Central memory CD8-positive, alpha-beta T cell (primary cell): Measurements from ENCODE around the gene CELSR1.

Source experiments
- ATAC-seq: fragments of 150-1000 bp; cut with Tn5 transposase; replicated peaks from 2 replicates; pipeline ENCODE4 v1.10.0; 2022; ENCODE audit warnings: mild to moderate bottlenecking, moderate FRiP score, moderate number of reproducible peaks; ENCODE audit not compliant: poor library complexity, severe bottlenecking; ENCODE audit errors: extremely low read depth
- DNase-seq, 2 donors: peaks; one replicate each; pipeline ENCODE4 v3.0.0; 2021; ENCODE audit warnings: low spot score in 2 of 2
- H3K27ac Mint-ChIP-seq: one replicate; pipeline ENCODE4 v1.8.0; 2022; ENCODE audit warnings: low read depth, mild to moderate bottlenecking, moderate library complexity, mixed read lengths
- H3K27me3 Mint-ChIP-seq: one replicate; pipeline ENCODE4 v1.8.0; 2022; ENCODE audit warnings: mixed read lengths
- H3K36me3 Mint-ChIP-seq: one replicate; pipeline ENCODE4 v1.8.0; 2022; ENCODE audit warnings: mild to moderate bottlenecking, moderate library complexity, mixed read lengths; ENCODE audit not compliant: insufficient read depth
- H3K4me1 Mint-ChIP-seq: one replicate; pipeline ENCODE4 v1.8.0; 2022; ENCODE audit warnings: mixed read lengths
- H3K4me3 Mint-ChIP-seq: one replicate; pipeline ENCODE4 v1.8.0; 2022; ENCODE audit warnings: mild to moderate bottlenecking, moderate library complexity, mixed read lengths
- H3K9me3 Mint-ChIP-seq: one replicate; pipeline ENCODE4 v1.8.0; 2022; ENCODE audit warnings: mixed read lengths

Gene CELSR1

GRCh38 chr22:46378426-46379065, 158.9 kb downstream of the CELSR1 start:
- H3K27ac Mint-ChIP-seq = no peak overlapping the region
- H3K27me3 Mint-ChIP-seq = no peaks in the 10 kb centered on the region
- ATAC-seq (no peak), DNase-seq (no peak)
- peaks cover 16% of the 10 kb centered on the region for H3K4me1 Mint-ChIP-seq
- H3K36me3 Mint-ChIP-seq = peaks cover 4% of the 10 kb centered on the region
- H3K9me3 Mint-ChIP-seq = peaks cover 5% of the 10 kb centered on the region
- H3K4me3 Mint-ChIP-seq = no peak overlapping the region

- DNase-seq (no peak), ATAC-seq (no peak)
- Mint-ChIP-seq H3K4me1 (peaks cover 20% of the 10 kb centered on the region), H3K9me3 (peaks cover 5% of the 10 kb centered on the region), H3K27ac (no peak overlapping the region), H3K27me3 (no peaks in the 10 kb centered on the region), H3K4me3 (no peak overlapping the region), H3K36me3 (peaks cover 4% of the 10 kb centered on the region)
Observed at GRCh38 chr22:46377525-46378425, 159.6 kb downstream of the CELSR1 start.

GRCh38 chr22:46376908-46377524, 160.4 kb downstream of the CELSR1 start:
- peaks cover 4% of the 10 kb centered on the region for H3K36me3 Mint-ChIP-seq
- no peaks in the 10 kb centered on the region for H3K27me3 Mint-ChIP-seq
- no peak overlapping the region for H3K27ac Mint-ChIP-seq
- ATAC-seq (no peak), DNase-seq (no peak)
- H3K4me3 Mint-ChIP-seq = no peak overlapping the region
- peaks cover 5% of the 10 kb centered on the region for H3K9me3 Mint-ChIP-seq
- H3K4me1 Mint-ChIP-seq = peaks cover 28% of the 10 kb centered on the region

DNA sequence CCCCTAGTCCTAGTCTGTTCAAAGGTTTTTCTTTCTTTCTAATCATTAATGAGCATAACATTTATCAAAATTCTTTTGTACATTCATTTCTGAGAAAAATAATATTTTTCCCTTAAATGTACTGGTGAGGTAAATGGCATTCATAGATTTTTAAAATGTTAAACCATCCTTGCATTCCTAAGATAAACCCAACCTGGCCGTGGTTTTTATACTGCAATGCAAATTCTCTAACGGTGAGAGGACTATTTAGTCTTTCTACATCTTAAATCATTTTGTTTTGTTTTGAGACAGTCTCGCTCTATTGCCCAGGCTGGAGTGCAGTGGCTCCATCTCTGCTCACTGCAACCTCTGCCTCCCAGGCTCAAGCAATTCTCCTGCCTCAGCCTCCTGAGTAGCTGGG, 161.3 kb downstream of the CELSR1 start:
- Mint-ChIP-seq H3K36me3 (peaks cover 5% of the 10 kb centered on the region), H3K4me3 (peak overlapping the region; percentile 15), H3K4me1 (peaks cover 37% of the 10 kb centered on the region), H3K9me3 (peaks cover 5% of the 10 kb centered on the region), H3K27ac (no peak overlapping the region), H3K27me3 (no peaks in the 10 kb centered on the region)
- no peak for DNase-seq
- no peak for ATAC-seq

- peaks cover 5% of the 10 kb centered on the region for H3K9me3 Mint-ChIP-seq
- no peaks in the 10 kb centered on the region for H3K27me3 Mint-ChIP-seq
- no peak for ATAC-seq
- H3K4me3 Mint-ChIP-seq = peak overlapping the region; percentile 65
- peaks cover 5% of the 10 kb centered on the region for H3K36me3 Mint-ChIP-seq
- DNase-seq = no peak
- H3K4me1 Mint-ChIP-seq = peaks cover 49% of the 10 kb centered on the region
- peak overlapping the region; percentile 77 for H3K27ac Mint-ChIP-seq
Observed at GRCh38 chr22:46374663-46375474, 162.6 kb downstream of the CELSR1 start.

DNA sequence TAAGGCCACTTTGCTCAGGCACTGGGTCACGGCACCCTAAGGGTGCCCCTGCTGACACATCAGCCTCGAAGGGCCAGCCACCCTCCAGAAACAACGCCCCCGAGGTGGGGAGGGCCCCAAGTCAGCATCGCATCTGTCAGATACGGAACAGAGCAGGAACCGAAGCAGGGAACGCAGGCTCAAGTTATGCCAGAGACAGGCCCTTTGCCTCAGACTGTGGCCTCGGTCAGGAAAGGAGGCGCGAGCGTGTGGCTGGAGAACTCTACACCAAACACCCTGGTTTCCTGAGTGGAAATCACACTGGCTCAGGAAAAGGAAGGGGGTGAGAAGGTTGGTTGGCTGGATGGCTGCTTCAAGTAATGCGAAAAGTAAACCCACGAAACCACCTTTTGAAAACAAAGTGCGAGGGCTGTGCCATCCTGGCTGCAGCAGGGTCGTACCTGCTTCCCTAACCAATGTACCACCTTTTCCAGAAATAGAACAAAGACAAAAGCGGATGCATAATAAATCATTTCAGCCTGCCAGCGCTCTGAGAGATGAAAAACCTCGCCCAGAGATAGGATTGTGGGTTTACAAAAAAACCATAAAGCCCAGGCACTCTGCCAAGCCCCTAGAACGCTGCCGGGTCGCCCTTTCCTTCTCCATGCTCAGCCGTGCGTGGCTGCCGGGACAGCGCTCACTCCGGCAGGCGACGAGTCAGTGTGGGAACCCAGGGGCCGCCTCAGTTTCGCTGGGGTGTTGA, 163.3 kb downstream of the CELSR1 start:
- H3K4me3 Mint-ChIP-seq = peak overlapping the region; percentile 65
- peak overlapping the region; percentile 71 for H3K27ac Mint-ChIP-seq
- no peaks in the 10 kb centered on the region for H3K27me3 Mint-ChIP-seq
- peak in 1 of 2 donors; percentile 48 for DNase-seq
- H3K36me3 Mint-ChIP-seq = peaks cover 5% of the 10 kb centered on the region
- H3K4me1 Mint-ChIP-seq = peaks cover 53% of the 10 kb centered on the region
- peak; percentile 24 for ATAC-seq
- peaks cover 5% of the 10 kb centered on the region for H3K9me3 Mint-ChIP-seq

GRCh38 chr22:46373159-46373558, 164.3 kb downstream of the CELSR1 start:
- ATAC-seq (peak; percentile 21), DNase-seq (peak in 1 of 2 donors; percentile 17)
- H3K27me3 Mint-ChIP-seq = no peaks in the 10 kb centered on the region
- peak overlapping the region; percentile 91 for H3K27ac Mint-ChIP-seq
- H3K4me3 Mint-ChIP-seq = peak overlapping the region; percentile 36
- H3K36me3 Mint-ChIP-seq = peaks cover 5% of the 10 kb centered on the region
- H3K9me3 Mint-ChIP-seq = peaks cover 5% of the 10 kb centered on the region
- H3K4me1 Mint-ChIP-seq = peaks cover 58% of the 10 kb centered on the region

DNA sequence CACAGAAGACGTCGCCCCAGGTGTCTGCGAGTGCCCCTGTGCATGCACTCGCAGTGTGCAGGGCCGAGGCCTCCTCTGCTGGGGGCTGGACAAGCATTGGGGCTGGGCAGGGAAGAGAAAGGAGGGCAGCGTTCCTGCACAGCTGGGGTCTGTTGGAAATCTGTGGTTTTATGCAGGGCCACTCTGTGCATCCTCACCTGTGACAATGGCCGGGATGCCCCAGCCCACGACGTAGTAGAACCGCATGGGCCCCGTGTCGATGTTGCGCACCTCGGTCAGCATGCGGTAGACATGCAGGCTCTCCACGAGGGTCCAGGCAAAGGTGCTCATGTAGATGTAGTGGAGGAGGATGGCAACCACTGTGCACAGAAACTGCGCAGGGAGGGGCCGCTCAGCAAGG, 164.7 kb downstream of the CELSR1 start:
- Mint-ChIP-seq H3K36me3 (peaks cover 5% of the 10 kb centered on the region), H3K27me3 (no peaks in the 10 kb centered on the region), H3K4me3 (peak overlapping the region; percentile 36), H3K27ac (peak overlapping the region; percentile 91), H3K4me1 (peaks cover 61% of the 10 kb centered on the region), H3K9me3 (peaks cover 5% of the 10 kb centered on the region)
- DNase-seq = no peak
- ATAC-seq = no peak

DNA sequence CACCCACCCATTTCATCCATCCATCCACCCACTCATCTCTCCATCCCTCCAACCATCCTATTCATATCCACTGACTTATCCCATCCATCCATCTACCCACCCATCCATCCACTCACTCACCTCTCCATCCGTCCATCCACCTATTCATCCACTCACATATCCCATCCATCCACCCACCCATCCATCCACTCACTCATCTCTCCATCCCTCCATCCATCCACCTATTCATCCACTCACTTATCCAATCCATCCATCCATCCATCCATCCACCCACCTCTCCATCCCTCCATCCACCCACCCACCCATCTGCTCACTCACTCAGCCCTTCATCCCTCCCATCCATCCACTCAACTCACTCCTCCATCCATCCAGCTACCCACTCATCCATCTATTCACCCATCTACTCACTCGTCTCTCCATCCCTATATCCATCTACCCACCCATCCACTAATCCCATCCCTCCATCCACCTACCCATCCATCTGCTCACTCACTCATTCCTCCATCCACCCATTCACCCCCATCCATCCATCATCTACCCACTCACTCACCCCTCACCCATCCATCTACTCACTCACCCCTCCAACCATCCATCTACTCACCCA, 165.7 kb downstream of the CELSR1 start:
- DNase-seq (no peak), ATAC-seq (no peak)
- peaks cover 5% of the 10 kb centered on the region for H3K36me3 Mint-ChIP-seq
- H3K27me3 Mint-ChIP-seq = no peaks in the 10 kb centered on the region
- H3K27ac Mint-ChIP-seq = peak overlapping the region; percentile 91
- peaks cover 5% of the 10 kb centered on the region for H3K9me3 Mint-ChIP-seq
- H3K4me3 Mint-ChIP-seq = peak overlapping the region; percentile 73
- peaks cover 63% of the 10 kb centered on the region for H3K4me1 Mint-ChIP-seq

- H3K4me3 Mint-ChIP-seq = peak overlapping the region; percentile 73
- H3K36me3 Mint-ChIP-seq = peaks cover 5% of the 10 kb centered on the region
- ATAC-seq (peak; percentile 86), DNase-seq (peak; percentile 47 to 77)
- peaks cover 63% of the 10 kb centered on the region for H3K4me1 Mint-ChIP-seq
- peaks cover 2% of the 10 kb centered on the region for H3K9me3 Mint-ChIP-seq
- H3K27ac Mint-ChIP-seq = peak overlapping the region; percentile 91
- no peaks in the 10 kb centered on the region for H3K27me3 Mint-ChIP-seq
Observed at GRCh38 chr22:46370584-46371291, 166.7 kb downstream of the CELSR1 start.
